Stimulated activated CD8-positive, alpha-beta memory T cell treated with anti-CD3 and anti-CD28 coated beads, Interleukin-15, amount 100 ng/mL, for 4 hours (primary cell): Measurements from ENCODE around the gene TBCK.
"Not testable (repeated sequence)": the region's sequence is repeated elsewhere in the genome, so short reads cannot be mapped to it uniquely, and the experiment has no call there.

Source experiments
- DNase-seq, 2 donors: peaks; one replicate each; pipeline ENCODE4 v3.0.0-alpha.2; 2020; ENCODE audit warnings: low read depth in 2 of 2

Gene TBCK

GRCh38 chr4:106119949-106120555 lies 196.0 kb downstream of the TBCK start:
- not testable (repeated sequence) for DNase-seq

GRCh38 chr4:106116025-106116424 lies 200.0 kb downstream of the TBCK start:
- no peak for DNase-seq

GRCh38 chr4:106114270-106114669 lies 201.7 kb downstream of the TBCK start:
- no peak for DNase-seq

GRCh38 chr4:106111778-106112469 lies 204.1 kb downstream of the TBCK start:
- DNase-seq = not testable (repeated sequence)

- DNase-seq = no peak
Observed at GRCh38 chr4:106109929-106110328, 206.1 kb downstream of the TBCK start.

GRCh38 chr4:106105697-106106096 lies 210.3 kb downstream of the TBCK start:
- no peak for DNase-seq

- no peak for DNase-seq
Observed at GRCh38 chr4:106104276-106104675, 211.7 kb downstream of the TBCK start.

- DNase-seq = no peak
Observed at GRCh38 chr4:106096454-106096853, 219.6 kb downstream of the TBCK start.

GRCh38 chr4:106095408-106095807 lies 220.6 kb downstream of the TBCK start:
- no peak for DNase-seq

GRCh38 chr4:106092361-106093040 lies 223.5 kb downstream of the TBCK start:
- DNase-seq = no peak

GRCh38 chr4:106090826-106091225 lies 225.2 kb downstream of the TBCK start:
- DNase-seq = no peak

GRCh38 chr4:106083065-106083464 lies 232.9 kb downstream of the TBCK start:
- no peak for DNase-seq

GRCh38 chr4:106080376-106080775 lies 235.6 kb downstream of the TBCK start:
- no peak for DNase-seq

GRCh38 chr4:106079616-106080015 lies 236.4 kb downstream of the TBCK start:
- no peak for DNase-seq

GRCh38 chr4:106065018-106065417 lies 251.0 kb downstream of the TBCK start:
- DNase-seq = no peak

- no peak for DNase-seq
Observed at GRCh38 chr4:106063009-106063408, 253.0 kb downstream of the TBCK start.

- DNase-seq = no peak
Observed at GRCh38 chr4:106062452-106062875, 253.5 kb downstream of the TBCK start.

GRCh38 chr4:106058921-106059320 lies 257.1 kb downstream of the TBCK start:
- DNase-seq = no peak

GRCh38 chr4:106056914-106057313 lies 259.1 kb downstream of the TBCK start:
- no peak for DNase-seq

- DNase-seq = no peak
Observed at GRCh38 chr4:106051514-106051913, 264.5 kb downstream of the TBCK start.

- DNase-seq = no peak
Observed at GRCh38 chr4:106049490-106049889, 266.5 kb downstream of the TBCK start.

- DNase-seq = no peak
Observed at GRCh38 chr4:106048250-106048971, 267.6 kb downstream of the TBCK start.
